Measurements from ENCODE around the gene JMJD1C.

JMJD1C gene

GRCh38 chr10:63280386-63280785, 185.4 kb downstream of the JMJD1C start:
- DNase-seq: no peak

- no peak for DNase-seq
Measured at GRCh38 chr10:63275094-63275493, 190.7 kb downstream of the JMJD1C start.

GRCh38 chr10:63273577-63273976, 192.2 kb downstream of the JMJD1C start:
- no peak for DNase-seq

GRCh38 chr10:63268798-63269503, 196.8 kb downstream of the JMJD1C start:
- DNase-seq: peak; percentile 84

GRCh38 chr10:63268149-63268797, 197.5 kb downstream of the JMJD1C start:
- DNase-seq: no peak

- no peak for DNase-seq
Measured at GRCh38 chr10:63267414-63268148, 198.2 kb downstream of the JMJD1C start.

GRCh38 chr10:63266391-63267316, 199.1 kb downstream of the JMJD1C start:
- DNase-seq: no peak

GRCh38 chr10:63265683-63266235, 200.0 kb downstream of the JMJD1C start:
- DNase-seq: no peak

GRCh38 chr10:63265222-63265617, 200.6 kb downstream of the JMJD1C start:
- no peak for DNase-seq

GRCh38 chr10:63264617-63265221, 201.1 kb downstream of the JMJD1C start:
- no peak for DNase-seq

GRCh38 chr10:63262430-63263073, 203.2 kb downstream of the JMJD1C start:
- DNase-seq: no peak

- no peak for DNase-seq
Measured at GRCh38 chr10:63261496-63261895, 204.3 kb downstream of the JMJD1C start.

GRCh38 chr10:63260860-63261251, 204.9 kb downstream of the JMJD1C start:
- DNase-seq: no peak

GRCh38 chr10:63260103-63260859, 205.5 kb downstream of the JMJD1C start:
- DNase-seq: no peak

- DNase-seq: no peak
Measured at GRCh38 chr10:63258920-63259678, 206.7 kb downstream of the JMJD1C start.

- DNase-seq: no peak
Measured at GRCh38 chr10:63257778-63258177, 208.0 kb downstream of the JMJD1C start.

- DNase-seq: no peak
Measured at GRCh38 chr10:63256009-63256773, 209.6 kb downstream of the JMJD1C start.

GRCh38 chr10:63255316-63255715, 210.5 kb downstream of the JMJD1C start:
- DNase-seq: no peak

- no peak for DNase-seq
Measured at GRCh38 chr10:63253040-63253439, 212.7 kb downstream of the JMJD1C start.

Data from NCI-H1105 (cell line).